Measurements from ENCODE around the gene BMAL1. TPM values are rescaled to one million over a fixed set of nuclear protein-coding genes. Genes with fewer than 3 reads are reported as not detected.

Gene BMAL1
- total RNA-seq, 1 donor from 2014 or later = 7.3 TPM

GRCh38 chr11:13304655-13305335, 27.2 kb downstream of the BMAL1 start:
- H3K4me1 Mint-ChIP-seq (ENCODE audit: unreplicated experiment) = no peaks in the 10 kb centered on the region
- DNase-seq (ENCODE audit: extremely low spot score, unreplicated experiment) = no peak
- no peaks in the 10 kb centered on the region for H3K36me3 Mint-ChIP-seq
- TF ChIP-seq, protein P1, sequence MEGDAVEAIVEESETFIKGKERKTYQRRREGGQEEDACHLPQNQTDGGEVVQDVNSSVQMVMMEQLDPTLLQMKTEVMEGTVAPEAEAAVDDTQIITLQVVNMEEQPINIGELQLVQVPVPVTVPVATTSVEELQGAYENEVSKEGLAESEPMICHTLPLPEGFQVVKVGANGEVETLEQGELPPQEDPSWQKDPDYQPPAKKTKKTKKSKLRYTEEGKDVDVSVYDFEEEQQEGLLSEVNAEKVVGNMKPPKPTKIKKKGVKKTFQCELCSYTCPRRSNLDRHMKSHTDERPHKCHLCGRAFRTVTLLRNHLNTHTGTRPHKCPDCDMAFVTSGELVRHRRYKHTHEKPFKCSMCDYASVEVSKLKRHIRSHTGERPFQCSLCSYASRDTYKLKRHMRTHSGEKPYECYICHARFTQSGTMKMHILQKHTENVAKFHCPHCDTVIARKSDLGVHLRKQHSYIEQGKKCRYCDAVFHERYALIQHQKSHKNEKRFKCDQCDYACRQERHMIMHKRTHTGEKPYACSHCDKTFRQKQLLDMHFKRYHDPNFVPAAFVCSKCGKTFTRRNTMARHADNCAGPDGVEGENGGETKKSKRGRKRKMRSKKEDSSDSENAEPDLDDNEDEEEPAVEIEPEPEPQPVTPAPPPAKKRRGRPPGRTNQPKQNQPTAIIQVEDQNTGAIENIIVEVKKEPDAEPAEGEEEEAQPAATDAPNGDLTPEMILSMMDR (conservative IDR thresholded peaks at IDR 0.05) = no peak
- no peaks in the 10 kb centered on the region for H3K9me3 Mint-ChIP-seq
- peaks cover 8% of the 10 kb centered on the region for H3K27me3 Mint-ChIP-seq
- H3K4me3 Mint-ChIP-seq = no peak overlapping the region
- H3K27ac Mint-ChIP-seq = no peak overlapping the region

GRCh38 chr11:13308704-13309103, 31.1 kb downstream of the BMAL1 start:
- DNase-seq (ENCODE audit: extremely low spot score, unreplicated experiment) = no peak
- Mint-ChIP-seq H3K27ac (no peak overlapping the region), H3K9me3 (peaks cover 4% of the 10 kb centered on the region), H3K27me3 (no peaks in the 10 kb centered on the region), H3K36me3 (no peaks in the 10 kb centered on the region), H3K4me1 (ENCODE audit: unreplicated experiment) (no peaks in the 10 kb centered on the region), H3K4me3 (no peak overlapping the region)
- TF ChIP-seq, protein P1 (conservative IDR thresholded peaks at IDR 0.05) = no peak

- Mint-ChIP-seq H3K4me3 (no peak overlapping the region), H3K27me3 (no peaks in the 10 kb centered on the region), H3K4me1 (ENCODE audit: unreplicated experiment) (no peaks in the 10 kb centered on the region), H3K27ac (no peak overlapping the region), H3K9me3 (peaks cover 4% of the 10 kb centered on the region), H3K36me3 (no peaks in the 10 kb centered on the region)
- DNase-seq (ENCODE audit: extremely low spot score, unreplicated experiment) = no peak
- TF ChIP-seq, protein P1 (conservative IDR thresholded peaks at IDR 0.05) = no peak
These were observed 31.6 kb downstream of the BMAL1 start for GRCh38 chr11:13309156-13309555.

DNA sequence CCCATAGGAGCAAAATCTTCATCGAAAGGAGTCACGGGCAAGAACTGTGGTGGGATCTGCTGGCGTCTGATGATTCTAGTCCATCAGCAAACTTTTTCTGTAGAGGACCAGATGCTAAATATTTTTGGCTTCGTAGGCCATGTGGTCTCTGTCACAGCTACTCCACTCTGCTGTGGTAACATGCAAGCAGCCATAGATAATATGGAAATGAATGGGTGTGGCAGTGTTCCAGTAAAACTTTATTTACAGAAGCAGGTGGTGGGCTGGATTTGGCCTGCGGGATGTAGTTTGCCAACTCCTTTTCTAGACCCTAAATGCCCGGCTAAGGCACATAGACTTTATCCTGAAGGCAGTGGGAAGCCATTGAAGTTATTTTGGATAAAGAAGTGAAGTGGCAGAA, 32.9 kb downstream of the BMAL1 start:
- no peaks in the 10 kb centered on the region for H3K4me1 Mint-ChIP-seq (ENCODE audit: unreplicated experiment)
- H3K9me3 Mint-ChIP-seq = peaks cover 4% of the 10 kb centered on the region
- no peaks in the 10 kb centered on the region for H3K27me3 Mint-ChIP-seq
- no peak overlapping the region for H3K27ac Mint-ChIP-seq
- TF ChIP-seq, protein P1 (conservative IDR thresholded peaks at IDR 0.05) = no peak
- H3K4me3 Mint-ChIP-seq = no peak overlapping the region
- DNase-seq (ENCODE audit: extremely low spot score, unreplicated experiment) = no peak
- no peaks in the 10 kb centered on the region for H3K36me3 Mint-ChIP-seq

- Mint-ChIP-seq H3K36me3 (no peaks in the 10 kb centered on the region), H3K27ac (no peak overlapping the region), H3K9me3 (peaks cover 4% of the 10 kb centered on the region), H3K27me3 (no peaks in the 10 kb centered on the region), H3K4me3 (no peak overlapping the region), H3K4me1 (ENCODE audit: unreplicated experiment) (no peaks in the 10 kb centered on the region)
- TF ChIP-seq, protein P1 (conservative IDR thresholded peaks at IDR 0.05) = no peak
- no peak for DNase-seq (ENCODE audit: extremely low spot score, unreplicated experiment)
These were observed 34.0 kb downstream of the BMAL1 start for GRCh38 chr11:13311570-13311969.

Measured in type B pancreatic cell (in vitro differentiated cells).